ENCODE measurements around the gene ARL4A. TPM values are rescaled to one million over a fixed set of nuclear protein-coding genes. Genes with fewer than 3 reads are reported as not detected.

Gene ARL4A
- total and polyA plus RNA-seq, 2 of the 8 experiments (the other 6 are each of a cell fraction or from before 2014, with no cell fraction given) = 14.5 to 29.2 TPM

- TF ChIP-seq, protein P1, sequence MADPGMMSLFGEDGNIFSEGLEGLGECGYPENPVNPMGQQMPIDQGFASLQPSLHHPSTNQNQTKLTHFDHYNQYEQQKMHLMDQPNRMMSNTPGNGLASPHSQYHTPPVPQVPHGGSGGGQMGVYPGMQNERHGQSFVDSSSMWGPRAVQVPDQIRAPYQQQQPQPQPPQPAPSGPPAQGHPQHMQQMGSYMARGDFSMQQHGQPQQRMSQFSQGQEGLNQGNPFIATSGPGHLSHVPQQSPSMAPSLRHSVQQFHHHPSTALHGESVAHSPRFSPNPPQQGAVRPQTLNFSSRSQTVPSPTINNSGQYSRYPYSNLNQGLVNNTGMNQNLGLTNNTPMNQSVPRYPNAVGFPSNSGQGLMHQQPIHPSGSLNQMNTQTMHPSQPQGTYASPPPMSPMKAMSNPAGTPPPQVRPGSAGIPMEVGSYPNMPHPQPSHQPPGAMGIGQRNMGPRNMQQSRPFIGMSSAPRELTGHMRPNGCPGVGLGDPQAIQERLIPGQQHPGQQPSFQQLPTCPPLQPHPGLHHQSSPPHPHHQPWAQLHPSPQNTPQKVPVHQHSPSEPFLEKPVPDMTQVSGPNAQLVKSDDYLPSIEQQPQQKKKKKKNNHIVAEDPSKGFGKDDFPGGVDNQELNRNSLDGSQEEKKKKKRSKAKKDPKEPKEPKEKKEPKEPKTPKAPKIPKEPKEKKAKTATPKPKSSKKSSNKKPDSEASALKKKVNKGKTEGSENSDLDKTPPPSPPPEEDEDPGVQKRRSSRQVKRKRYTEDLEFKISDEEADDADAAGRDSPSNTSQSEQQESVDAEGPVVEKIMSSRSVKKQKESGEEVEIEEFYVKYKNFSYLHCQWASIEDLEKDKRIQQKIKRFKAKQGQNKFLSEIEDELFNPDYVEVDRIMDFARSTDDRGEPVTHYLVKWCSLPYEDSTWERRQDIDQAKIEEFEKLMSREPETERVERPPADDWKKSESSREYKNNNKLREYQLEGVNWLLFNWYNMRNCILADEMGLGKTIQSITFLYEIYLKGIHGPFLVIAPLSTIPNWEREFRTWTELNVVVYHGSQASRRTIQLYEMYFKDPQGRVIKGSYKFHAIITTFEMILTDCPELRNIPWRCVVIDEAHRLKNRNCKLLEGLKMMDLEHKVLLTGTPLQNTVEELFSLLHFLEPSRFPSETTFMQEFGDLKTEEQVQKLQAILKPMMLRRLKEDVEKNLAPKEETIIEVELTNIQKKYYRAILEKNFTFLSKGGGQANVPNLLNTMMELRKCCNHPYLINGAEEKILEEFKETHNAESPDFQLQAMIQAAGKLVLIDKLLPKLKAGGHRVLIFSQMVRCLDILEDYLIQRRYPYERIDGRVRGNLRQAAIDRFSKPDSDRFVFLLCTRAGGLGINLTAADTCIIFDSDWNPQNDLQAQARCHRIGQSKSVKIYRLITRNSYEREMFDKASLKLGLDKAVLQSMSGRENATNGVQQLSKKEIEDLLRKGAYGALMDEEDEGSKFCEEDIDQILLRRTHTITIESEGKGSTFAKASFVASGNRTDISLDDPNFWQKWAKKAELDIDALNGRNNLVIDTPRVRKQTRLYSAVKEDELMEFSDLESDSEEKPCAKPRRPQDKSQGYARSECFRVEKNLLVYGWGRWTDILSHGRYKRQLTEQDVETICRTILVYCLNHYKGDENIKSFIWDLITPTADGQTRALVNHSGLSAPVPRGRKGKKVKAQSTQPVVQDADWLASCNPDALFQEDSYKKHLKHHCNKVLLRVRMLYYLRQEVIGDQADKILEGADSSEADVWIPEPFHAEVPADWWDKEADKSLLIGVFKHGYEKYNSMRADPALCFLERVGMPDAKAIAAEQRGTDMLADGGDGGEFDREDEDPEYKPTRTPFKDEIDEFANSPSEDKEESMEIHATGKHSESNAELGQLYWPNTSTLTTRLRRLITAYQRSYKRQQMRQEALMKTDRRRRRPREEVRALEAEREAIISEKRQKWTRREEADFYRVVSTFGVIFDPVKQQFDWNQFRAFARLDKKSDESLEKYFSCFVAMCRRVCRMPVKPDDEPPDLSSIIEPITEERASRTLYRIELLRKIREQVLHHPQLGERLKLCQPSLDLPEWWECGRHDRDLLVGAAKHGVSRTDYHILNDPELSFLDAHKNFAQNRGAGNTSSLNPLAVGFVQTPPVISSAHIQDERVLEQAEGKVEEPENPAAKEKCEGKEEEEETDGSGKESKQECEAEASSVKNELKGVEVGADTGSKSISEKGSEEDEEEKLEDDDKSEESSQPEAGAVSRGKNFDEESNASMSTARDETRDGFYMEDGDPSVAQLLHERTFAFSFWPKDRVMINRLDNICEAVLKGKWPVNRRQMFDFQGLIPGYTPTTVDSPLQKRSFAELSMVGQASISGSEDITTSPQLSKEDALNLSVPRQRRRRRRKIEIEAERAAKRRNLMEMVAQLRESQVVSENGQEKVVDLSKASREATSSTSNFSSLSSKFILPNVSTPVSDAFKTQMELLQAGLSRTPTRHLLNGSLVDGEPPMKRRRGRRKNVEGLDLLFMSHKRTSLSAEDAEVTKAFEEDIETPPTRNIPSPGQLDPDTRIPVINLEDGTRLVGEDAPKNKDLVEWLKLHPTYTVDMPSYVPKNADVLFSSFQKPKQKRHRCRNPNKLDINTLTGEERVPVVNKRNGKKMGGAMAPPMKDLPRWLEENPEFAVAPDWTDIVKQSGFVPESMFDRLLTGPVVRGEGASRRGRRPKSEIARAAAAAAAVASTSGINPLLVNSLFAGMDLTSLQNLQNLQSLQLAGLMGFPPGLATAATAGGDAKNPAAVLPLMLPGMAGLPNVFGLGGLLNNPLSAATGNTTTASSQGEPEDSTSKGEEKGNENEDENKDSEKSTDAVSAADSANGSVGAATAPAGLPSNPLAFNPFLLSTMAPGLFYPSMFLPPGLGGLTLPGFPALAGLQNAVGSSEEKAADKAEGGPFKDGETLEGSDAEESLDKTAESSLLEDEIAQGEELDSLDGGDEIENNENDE (IDR thresholded peaks at IDR 0.05; ENCODE audit: insufficient replicate concordance, low read length) = no peak
- TF ChIP-seq JUND (IDR thresholded peaks at IDR 0.05; ENCODE audit: low read length) = no peak
- no peak for TF ChIP-seq RAD21 (IDR thresholded peaks at IDR 0.05 in 1 of 2, conservative IDR thresholded peaks at IDR 0.05 in 1 of 2; ENCODE audit: low read depth in 2 of 2, low read length in 2 of 2)
- TF ChIP-seq SP4 (IDR thresholded peaks at IDR 0.05; ENCODE audit: low read length) = no peak
- TF ChIP-seq EP300 (IDR thresholded peaks at IDR 0.05; ENCODE audit: borderline replicate concordance in 1 of 2, low read depth in 2 of 2, low read length in 2 of 2) = no peak
- TF ChIP-seq CEBPB (IDR thresholded peaks at IDR 0.05; ENCODE audit: low read depth, low read length) = no peak
- TF ChIP-seq, protein P2, sequence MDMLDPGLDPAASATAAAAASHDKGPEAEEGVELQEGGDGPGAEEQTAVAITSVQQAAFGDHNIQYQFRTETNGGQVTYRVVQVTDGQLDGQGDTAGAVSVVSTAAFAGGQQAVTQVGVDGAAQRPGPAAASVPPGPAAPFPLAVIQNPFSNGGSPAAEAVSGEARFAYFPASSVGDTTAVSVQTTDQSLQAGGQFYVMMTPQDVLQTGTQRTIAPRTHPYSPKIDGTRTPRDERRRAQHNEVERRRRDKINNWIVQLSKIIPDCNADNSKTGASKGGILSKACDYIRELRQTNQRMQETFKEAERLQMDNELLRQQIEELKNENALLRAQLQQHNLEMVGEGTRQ (IDR thresholded peaks at IDR 0.05; ENCODE audit: low read length) = no peak
- no peak for TF ChIP-seq CHD2 (IDR thresholded peaks at IDR 0.05; ENCODE audit: low read length)
- TF ChIP-seq POLR2AphosphoS5 (IDR thresholded peaks at IDR 0.05; ENCODE audit: low read depth, low read length) = no peak
Observed at GRCh38 chr7:12705878-12706277, 18.4 kb downstream of the ARL4A start (continued).

All from H1 (cell line).